ENCODE measurements around the gene UNC5C.

UNC5C gene

GRCh38 chr4:95377366-95377900, 171.3 kb downstream of the UNC5C start (continued):
- TF ChIP-seq, protein P1, sequence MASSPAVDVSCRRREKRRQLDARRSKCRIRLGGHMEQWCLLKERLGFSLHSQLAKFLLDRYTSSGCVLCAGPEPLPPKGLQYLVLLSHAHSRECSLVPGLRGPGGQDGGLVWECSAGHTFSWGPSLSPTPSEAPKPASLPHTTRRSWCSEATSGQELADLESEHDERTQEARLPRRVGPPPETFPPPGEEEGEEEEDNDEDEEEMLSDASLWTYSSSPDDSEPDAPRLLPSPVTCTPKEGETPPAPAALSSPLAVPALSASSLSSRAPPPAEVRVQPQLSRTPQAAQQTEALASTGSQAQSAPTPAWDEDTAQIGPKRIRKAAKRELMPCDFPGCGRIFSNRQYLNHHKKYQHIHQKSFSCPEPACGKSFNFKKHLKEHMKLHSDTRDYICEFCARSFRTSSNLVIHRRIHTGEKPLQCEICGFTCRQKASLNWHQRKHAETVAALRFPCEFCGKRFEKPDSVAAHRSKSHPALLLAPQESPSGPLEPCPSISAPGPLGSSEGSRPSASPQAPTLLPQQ (tag by site-specific recombination; IDR thresholded peaks at IDR 0.05), result no peak

GRCh38 chr4:95371476-95372224, 177.1 kb downstream of the UNC5C start:
- Histone ChIP-seq H3K27ac (ENCODE audit: extremely low read depth, low read depth, low read length) (no peak overlapping the region), H3K36me3 (ENCODE audit: control insufficient read depth in 2 of 2, insufficient read depth in 1 of 2, low read length in 2 of 2) (no peaks in the 10 kb centered on the region), H3K4me1 (ENCODE audit: control insufficient read depth, insufficient read depth, low read length) (no peaks in the 10 kb centered on the region), H3K4me3 (ENCODE audit: low read depth, low read length) (no peak overlapping the region), H3K9me3 (ENCODE audit: control insufficient read depth, insufficient read depth, low read depth, low read length) (no peaks in the 10 kb centered on the region)
- CTCF ChIA-PET, result no interaction called here
- POLR2A ChIA-PET, result no interaction called here
- TF ChIP-seq ZNF23 (tag by site-specific recombination; IDR thresholded peaks at IDR 0.05; ENCODE audit: borderline replicate concordance), result no peak
- TF ChIP-seq ZSCAN16 (tag by site-specific recombination; IDR thresholded peaks at IDR 0.05), result no peak
- no peak for TF ChIP-seq YY1 (tag by site-specific recombination; IDR thresholded peaks at IDR 0.05)
- no peak for TF ChIP-seq ZNF596 (tag by site-specific recombination; IDR thresholded peaks at IDR 0.05)
- TF ChIP-seq, protein P2, sequence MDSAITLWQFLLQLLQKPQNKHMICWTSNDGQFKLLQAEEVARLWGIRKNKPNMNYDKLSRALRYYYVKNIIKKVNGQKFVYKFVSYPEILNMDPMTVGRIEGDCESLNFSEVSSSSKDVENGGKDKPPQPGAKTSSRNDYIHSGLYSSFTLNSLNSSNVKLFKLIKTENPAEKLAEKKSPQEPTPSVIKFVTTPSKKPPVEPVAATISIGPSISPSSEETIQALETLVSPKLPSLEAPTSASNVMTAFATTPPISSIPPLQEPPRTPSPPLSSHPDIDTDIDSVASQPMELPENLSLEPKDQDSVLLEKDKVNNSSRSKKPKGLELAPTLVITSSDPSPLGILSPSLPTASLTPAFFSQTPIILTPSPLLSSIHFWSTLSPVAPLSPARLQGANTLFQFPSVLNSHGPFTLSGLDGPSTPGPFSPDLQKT (IDR thresholded peaks at IDR 0.05; ENCODE audit: borderline replicate concordance, low read depth, low read length), result no peak
- TF ChIP-seq ZBTB1 (tag by site-specific recombination; IDR thresholded peaks at IDR 0.05), result no peak
- TF ChIP-seq ZNF121 (tag by site-specific recombination; IDR thresholded peaks at IDR 0.05), result no peak
- TF ChIP-seq ZNF335 (tag by site-specific recombination; conservative IDR thresholded peaks at IDR 0.05), result no peak
- no peak for TF ChIP-seq ZBTB44 (tag by site-specific recombination; IDR thresholded peaks at IDR 0.05)
- no peak for TF ChIP-seq ZNF843 (tag by site-specific recombination; IDR thresholded peaks at IDR 0.05)
- no peak for TF ChIP-seq BCL11B (tag by site-specific recombination; IDR thresholded peaks at IDR 0.05; ENCODE audit: low read depth)
- TF ChIP-seq ZNF140 (tag by site-specific recombination; IDR thresholded peaks at IDR 0.05), result no peak
- TF ChIP-seq, protein P3, sequence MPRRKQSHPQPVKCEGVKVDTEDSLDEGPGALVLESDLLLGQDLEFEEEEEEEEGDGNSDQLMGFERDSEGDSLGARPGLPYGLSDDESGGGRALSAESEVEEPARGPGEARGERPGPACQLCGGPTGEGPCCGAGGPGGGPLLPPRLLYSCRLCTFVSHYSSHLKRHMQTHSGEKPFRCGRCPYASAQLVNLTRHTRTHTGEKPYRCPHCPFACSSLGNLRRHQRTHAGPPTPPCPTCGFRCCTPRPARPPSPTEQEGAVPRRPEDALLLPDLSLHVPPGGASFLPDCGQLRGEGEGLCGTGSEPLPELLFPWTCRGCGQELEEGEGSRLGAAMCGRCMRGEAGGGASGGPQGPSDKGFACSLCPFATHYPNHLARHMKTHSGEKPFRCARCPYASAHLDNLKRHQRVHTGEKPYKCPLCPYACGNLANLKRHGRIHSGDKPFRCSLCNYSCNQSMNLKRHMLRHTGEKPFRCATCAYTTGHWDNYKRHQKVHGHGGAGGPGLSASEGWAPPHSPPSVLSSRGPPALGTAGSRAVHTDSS (tag by site-specific recombination; IDR thresholded peaks at IDR 0.05), result no peak
- TF ChIP-seq ZNF658 (tag by site-specific recombination; IDR thresholded peaks at IDR 0.05), result no peak
- no peak for TF ChIP-seq OSR2 (tag by site-specific recombination; IDR thresholded peaks at IDR 0.05)
- no peak for TF ChIP-seq GLIS2 (tag by site-specific recombination; IDR thresholded peaks at IDR 0.05)
- no peak for TF ChIP-seq ZNF324 (tag by site-specific recombination; IDR thresholded peaks at IDR 0.05)
- no peak for TF ChIP-seq ZNF24 (tag by site-specific recombination; IDR thresholded peaks at IDR 0.05)

Measured in HEK293 (cell line).